Epidermal melanocyte (primary cell): ENCODE results near the gene FLOT1.

Source experiments
- DNase-seq: peaks from one replicate; pipeline ENCODE4 v3.0.0; 2011; ENCODE audit warnings: low spot score; ENCODE audit not compliant: insufficient read length

FLOT1 gene

DNA sequence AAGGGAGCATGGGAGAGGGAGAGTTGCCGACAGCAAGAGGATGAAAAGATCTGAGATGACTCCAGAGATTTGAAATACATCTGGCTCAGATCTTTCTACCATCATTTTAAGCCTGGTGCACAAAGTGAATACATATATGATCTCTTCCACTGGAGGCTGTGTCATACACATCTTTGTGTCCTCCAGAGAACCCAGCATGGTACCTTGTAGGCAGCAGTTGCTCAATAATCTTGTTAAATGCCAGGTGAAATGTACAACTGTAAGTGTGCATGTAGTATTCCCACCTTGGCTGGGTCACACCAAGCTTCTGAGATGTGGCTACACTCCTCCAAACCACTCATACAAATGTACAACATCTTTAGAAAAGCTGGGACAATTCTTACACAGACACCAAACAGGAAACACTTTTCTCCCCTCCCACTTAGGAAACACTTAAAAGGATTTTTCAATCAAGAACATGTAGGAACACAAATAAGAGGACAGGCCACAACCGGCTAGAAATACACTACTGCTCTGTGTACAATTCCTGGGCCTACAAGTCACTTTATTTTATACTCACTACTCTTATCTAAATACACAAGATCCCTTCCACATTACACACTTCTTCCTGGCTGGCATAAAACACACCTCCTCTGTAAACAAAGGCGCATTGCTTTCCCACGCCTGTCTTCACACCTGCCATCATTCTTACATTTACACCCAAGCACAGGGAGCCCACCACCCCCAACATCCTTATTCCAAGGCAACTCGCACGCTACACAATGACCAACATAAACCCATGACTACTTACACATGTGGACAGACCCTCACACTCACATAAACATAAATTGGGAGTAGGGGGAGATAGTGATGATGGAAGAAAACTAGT is 5.6 kb upstream of the FLOT1 start:
- no peak for DNase-seq

DNA sequence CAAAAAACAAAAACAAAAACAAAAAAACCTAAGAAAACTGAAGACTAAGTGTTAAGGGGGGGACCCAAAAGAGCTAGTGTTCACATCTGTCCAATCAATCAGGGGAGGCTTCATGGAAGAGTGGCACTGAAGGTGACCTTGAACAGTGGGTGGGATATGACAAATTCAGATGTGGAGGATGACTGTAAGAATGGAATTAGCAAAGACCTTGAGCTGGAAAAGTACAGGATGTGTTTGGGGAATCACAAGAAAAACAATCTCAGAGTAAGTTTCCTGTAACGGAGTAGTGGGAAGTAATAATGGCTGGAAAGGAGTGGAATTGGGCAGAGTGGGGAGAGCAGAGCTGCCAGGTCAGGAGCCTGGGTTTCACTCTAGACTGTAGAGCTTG is 4.8 kb upstream of the FLOT1 start:
- DNase-seq: no peak

DNA sequence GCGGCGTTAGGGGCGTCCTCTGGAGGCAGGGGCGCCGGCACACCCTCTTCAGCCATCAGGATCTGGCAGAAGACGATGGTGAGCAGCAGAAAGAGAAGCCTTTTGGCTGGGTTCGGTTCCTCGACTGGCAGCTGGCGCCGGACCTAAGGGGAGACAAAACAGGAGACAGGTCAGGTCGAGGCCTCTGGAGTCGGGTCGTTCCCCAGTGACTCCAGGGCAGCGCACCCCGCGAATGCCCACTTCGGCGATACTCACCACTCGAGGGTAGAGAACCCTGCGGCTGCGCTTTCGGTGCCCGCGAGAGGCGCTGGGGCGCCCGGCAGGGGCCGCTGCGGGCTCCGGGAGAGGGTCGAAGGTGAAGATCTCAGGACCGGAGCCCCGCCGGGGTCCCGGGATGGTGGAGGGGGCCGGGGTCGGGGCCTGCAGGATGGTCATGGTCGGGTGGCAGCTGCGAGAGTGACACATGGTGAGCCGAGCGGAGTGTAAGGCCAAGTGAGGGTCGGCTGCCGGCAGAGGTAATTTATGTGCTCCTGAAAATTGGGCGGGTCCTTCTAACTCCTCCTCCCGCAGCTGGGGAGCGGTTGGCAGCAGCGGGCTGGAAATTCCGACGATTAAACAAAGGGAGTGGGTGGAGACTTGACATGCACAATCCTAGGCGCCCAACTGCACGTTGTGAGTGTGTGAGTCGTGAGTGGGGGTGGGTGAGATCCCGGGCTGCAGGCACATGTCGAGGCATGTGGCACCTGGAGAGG is 1.7 kb upstream of the FLOT1 start, which contains the start of gene IER3:
TSS of gene IER3 (minus strand) at position 494 of the 752 bp plus-strand sequence. CDS start at position 465, 29 bp downstream.
- no peak for DNase-seq

DNA sequence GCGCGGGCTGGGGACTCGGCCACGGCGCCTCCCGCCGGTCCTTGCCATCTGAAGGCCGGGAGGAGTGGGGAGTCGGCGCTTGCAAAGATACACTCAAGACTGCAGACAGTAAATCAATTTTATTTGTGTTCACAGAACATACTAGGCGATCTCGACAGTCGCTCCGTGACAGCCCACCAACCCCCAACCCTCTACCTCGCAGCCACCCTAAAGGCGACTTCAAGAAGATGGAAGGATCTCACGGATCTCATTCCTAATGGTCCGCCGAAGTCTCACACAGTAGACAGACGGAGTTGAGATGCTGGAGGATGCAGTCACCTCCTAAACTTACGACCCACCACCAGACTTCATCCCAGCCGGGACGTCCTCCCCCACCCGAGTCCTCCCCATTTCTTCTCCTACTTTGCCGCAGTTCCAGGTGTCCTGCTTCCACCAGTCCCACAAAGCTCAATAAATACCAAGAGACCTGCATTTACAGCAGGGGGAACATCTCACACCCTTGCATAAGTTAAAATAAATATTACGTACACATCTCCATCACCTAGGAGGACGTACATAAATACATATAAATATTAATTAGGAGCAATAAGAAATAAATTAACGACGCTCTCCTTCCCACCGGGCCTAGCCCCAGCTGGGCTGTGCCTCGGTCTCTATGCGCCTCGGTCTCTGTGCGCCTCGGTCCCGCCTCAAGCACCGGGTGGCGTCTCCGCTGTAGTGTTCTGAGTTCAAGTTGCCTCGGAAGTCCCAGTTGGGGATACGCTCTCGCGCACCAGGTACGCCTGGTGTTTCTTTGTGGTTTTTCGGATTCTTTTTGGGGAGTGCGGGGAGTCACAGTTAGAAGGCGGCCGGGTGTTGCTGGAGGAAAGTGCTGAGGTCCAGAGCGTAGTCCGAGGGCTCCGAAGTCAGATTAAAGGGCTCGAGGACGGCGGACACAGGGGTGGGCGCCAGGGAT is 889 bp upstream of the FLOT1 start:
- no peak for DNase-seq

DNA sequence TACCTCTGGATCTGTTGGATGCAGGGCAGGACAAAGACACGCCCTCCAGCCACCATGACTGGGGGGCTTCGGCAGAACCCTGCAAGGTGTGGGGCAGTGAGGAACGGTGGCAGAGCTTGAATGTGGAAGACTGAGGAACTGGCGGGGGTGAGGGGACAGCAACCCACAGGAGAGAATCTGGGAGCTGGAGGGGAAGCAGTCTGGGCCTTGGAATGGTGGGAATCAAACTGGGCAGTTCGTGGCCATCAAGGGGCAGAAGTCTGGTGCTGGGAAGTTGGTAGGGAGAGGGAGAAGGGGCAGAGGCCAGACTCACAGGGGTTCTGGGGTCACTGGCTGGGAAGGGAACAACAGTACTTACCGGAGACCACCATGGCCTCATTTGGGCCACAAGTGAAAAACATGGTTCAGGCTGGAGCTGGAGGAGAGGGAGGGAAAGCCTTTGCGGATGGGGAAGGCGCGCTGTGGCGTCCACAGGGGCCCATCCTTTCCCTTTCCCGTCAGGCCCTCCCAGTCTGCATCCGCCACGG is 635 bp downstream of the FLOT1 start:
- DNase-seq: no peak

DNA sequence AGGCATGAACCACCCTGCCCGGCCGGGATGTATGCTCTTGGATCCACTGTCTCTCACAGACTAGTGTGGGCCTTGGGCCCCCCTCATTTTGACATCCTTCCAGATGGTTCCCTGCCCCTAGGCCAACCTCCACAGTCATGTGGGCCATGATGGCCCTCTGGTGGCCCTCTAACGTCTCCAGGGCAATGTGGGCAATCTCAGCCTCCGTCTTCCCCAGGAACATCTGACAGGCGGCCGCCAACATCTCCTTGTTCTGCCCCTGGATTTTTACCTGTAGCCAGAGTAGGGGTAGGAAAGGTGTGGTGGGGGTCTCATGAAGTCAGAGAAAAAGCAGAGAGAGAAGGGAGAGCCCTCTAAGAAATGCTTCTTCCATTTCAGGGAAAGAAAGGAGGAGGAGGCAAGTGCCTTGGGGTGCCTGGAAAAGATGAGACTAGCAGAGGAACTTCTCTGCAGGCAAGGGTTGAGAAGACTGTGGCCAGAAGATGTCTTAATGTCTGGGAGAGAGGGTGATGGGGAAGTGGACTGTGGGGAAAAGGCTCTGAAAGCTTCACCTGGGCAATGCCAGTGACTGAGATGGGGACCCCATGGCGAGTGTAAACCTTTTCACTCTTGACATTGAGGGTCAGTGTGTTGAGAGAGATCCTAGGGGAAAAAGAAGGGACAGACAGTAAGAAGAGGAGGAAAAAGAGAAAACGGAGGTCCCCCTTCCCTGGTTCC is 1.3 kb downstream of the FLOT1 start:
- no peak for DNase-seq

DNA sequence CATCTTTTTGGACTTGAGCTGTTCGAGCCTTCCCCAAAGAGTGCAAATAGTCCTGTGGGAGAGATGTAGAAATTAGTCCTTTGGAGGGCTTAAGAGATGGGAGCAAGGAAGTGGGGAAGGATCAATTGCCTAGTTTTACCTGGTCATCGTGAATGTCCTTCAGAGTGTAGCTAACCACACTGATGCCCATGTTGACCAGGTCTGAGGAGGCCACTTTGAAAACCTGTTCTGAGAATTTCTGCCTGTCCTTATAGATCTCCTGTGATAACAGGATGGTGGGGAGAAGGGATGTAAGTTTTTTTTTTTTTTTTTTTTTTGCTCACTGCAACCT is 2.0 kb downstream of the FLOT1 start:
- no peak for DNase-seq

DNA sequence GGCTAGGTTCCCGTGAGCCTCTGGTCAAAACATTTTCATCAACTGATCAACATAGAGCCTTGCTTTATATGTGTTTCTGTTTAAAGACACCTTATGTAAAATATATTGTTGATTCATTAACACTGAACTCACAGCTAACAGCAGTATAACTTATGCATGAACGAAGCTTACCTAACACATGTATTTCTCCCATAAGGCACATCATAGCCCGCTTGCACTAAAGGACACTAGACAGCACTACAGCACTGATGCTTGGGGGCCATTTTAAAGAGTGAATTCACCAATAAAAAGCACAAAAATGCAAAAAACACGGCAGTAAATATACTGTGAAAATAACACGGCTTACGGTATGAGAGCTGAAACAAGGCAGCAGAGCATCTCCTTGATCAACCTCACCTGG is 4.0 kb downstream of the FLOT1 start:
- DNase-seq: no peak

DNA sequence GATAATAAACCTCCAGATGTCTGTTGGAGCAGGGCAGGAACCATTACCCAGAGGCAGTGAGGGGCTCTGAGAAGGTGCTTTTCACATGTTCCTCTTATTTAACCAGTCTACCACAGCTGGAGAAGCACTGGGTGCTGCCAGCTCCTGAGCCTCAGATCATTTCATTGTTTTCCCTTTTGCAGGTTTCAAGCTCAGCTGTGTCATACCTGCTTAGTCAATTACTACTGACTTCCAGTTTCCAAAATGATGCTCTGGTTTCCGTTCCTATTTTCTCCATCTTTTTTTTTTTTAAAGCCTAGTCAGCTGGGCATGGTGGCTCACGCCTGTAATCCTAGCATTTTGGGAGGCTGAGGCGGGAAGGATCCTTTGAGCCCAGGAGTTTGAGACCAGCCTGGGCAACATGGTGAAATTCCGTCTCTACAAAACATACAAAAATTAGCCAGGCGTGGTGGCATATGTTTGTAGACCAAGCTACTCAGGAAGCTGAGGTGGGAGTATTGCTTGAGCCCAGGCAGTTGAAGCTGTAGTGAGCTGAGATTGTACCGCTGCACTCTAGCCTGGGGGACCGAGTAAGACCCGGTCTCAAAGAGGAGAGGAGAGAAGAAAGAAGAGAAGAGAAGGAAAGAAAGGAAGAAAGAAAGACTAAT is 6.7 kb downstream of the FLOT1 start:
- DNase-seq: no peak

DNA sequence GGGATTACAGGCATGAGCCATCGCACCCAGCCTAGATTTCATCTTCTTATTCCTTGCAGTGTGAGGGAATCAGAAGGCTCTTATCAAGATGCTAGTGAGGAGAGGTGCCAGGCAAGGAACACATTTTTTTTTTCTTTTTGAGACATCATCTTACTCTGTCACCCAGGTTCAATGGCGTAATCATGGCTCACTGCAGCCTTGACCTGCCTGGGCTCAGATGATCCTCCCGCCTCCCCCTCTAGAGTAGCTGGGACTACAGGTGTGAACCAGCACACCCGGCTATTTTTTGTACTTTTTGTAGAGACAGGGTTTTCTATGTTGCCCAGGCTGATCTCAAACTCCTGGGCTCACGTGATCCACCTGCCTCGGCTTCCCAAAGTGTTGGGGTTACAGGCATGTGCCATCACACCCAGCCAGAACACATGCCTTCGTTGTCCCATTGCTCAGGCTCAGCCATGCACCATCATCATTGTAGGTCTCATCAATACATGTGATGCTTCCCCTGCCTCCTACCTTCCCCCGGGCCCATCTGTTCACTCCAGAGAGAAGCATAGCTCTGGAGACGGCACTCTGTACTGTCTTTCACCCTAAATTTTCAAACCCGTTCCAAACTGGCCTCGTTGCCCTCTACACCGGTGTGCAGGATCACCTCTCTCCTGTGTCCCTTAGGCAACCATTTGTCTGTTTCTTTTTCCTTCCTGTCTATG is 10.1 kb downstream of the FLOT1 start:
- DNase-seq: no peak

DNA sequence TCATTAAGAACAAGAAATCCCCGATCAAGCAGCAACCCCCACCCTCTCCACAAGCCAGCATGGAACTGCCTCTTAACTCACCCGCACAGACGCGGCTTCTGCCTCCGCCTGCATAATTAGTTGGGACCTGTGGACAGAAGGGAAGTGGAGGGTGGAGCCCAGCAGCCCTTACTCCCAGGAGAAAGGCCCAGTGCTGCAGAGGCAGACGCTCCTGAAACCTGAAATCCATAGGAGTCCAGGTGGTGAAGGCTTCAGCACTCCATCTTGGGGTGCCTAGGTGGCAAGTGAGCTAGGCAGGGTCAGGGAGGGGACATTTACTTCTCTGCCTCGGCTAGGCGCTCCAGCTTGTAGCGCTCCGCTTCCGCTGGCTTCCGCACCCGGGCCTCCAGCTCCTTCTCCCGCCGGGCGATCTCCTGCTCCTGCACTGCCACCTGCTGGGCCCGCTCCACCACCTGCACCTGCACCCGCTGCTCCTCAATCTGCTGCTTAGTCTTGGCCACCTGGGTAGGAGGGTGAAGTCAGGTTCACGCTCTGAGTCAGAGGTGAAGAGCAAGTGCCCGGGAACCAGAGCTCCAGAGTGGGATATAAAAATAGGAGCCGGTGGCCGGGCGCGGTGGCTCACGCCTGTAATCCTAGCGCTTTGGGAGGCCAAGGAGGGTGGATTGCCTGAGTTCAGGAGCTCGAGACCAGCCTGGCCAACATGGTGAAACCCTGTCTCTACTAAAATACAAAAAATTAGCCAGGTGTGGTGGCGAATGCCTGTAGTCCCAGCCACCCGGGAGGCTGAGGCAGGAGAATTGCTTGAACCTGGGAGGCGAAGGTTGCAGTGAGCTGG is 11.7 kb downstream of the FLOT1 start:
- no peak for DNase-seq

DNA sequence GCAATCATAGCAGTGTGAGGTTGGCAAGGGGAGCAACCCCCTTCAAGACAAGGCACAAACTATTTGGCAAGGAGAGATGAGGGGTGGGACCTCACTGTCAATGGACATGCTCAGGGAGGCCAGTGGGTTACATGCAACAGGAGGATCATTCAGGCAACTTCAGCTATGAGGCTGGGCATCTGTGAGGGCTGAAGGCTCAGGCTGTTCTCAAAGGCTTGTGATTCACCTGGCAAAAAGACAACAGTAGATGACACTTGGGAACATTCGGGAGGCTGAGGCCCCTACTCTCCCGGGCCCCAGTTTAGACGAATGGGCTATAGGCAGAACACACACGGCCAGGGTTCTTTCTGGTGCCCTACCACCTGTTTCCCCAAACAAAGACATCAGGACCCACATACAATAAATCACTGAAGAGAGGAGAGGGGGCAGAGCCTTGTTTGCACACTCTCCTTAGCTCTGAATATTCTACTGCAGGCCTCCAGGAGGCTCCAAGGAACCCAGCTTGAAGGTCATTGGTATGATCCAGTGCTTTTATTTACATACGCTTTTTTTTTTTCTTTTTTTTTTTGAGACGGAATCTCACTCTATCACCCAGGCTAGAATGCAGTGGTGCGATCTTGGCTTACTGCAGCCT is 14.4 kb downstream of the FLOT1 start:
- DNase-seq: no peak

DNA sequence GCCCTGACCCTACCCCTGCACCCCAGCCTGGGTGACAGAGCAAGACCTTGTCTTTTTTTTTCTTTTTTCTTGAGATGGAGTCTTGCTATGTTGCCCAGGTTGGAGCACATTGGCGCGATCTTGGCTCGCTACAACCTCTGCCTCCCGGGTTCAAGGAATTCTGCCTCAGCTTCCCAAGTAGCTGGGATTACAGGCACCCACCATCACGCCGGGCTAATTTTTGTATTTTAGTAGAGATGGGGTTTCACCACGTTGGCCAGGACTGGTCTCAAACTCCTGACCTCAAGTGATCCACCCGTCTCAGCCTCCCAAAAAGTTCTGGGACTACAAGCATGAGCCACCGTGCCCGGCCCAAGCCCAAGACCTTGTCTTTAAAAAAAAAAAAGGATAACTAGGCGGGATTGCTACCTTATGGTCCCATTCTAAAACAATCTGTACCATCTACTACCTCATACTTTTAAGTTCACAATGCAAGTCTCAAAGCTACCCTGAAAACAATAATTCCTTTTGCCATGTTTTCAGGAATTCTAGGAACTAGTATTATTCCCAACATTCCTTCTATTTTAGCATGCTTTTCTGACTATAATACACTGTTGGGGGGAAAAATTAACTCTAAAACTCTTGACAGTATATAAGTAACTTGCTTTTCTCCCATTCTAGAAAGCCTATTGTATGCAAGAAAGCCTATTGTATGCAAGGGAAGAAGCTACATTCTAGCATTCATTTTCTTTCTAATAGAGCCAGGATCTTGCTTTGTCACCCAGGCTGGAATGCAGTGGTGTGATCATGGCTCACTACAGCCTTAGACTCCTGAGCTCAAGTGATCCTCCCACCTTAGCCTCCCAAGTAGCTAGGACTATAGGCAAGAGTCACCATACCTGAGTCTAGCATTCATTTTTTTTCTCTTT is 15.7 kb downstream of the FLOT1 start:
- DNase-seq: no peak

DNA sequence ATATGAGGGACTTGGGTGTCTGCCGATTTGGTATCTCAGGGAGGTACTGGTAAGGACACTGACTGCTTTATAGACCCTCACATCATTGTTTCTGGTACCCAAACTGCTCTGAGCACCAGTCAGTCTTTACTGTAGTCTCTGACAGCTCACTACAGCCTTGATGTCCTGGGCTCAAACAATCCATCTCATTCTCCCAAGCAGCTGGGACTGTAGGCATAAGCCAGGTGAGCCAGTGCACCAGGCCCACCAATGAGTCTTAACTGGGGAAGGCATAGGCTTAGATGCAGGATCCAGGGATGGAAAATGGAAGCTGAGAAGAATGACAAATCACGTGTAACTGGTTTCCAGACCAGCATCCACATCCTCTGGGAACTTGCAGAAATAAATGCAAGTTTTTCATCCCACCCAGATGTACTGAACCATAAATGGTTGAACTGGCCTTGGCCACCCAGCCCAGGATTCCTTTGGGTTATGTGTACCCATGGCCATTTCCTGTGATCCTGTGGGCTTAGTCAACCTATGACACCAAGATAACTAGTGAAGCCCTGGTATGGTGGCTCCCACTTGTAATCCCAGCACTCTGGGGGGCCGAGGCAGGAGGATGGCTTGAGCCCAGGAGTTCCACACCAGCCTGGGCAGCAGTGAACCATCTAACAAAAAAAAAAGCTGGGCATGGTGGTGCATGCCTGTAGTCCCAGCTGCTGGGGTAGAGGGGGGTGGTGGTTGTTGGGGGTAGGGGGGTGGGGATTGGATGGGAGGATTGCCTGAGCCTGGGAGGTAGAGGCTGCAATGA is 16.6 kb downstream of the FLOT1 start:
- no peak for DNase-seq

DNA sequence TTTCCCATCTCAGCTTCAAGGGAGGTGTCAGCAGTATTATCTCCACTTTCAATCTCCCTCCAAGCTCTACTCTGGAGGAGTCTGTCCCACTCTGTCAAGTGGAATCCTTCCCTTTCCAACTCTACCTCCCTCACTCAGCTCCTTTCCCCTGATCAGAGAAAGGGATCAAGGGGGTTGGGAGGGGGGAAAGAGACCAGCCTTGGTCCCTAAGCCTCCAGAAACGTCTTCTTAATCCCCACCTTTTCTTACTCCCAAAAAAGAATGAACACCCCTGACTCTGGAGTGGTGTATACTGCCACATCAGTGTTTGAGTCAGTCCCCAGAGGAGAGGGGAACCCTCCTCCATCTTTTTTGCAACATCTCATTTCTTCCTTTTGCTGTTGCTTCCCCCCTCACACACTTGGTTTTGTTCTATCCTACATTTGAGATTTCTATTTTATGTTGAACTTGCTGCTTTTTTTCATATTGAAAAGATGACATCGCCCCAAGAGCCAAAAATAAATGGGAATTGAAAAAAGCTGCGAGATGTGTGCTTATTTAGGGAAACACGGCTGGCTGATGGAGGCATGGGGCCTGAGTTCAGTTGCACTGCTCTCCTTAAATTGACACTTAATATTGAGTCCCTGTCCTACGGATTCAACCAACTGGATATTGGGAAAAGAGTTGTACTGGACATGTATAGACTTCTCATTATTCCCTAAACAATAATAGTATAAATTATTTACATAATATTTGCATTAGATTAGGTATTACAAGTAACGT is 17.4 kb downstream of the FLOT1 start:
- DNase-seq: no peak
